ENCODE data around the gene C5orf46. TPM values are rescaled to one million over a fixed set of nuclear protein-coding genes. Genes with fewer than 3 reads are reported as not detected.

The C5orf46 gene
- polyA plus RNA-seq, 1 experiment, result 19.6 TPM

GRCh38 chr5:147911427-147911826 lies 5.1 kb upstream of the C5orf46 start:
- Histone ChIP-seq H3K27me3 (ENCODE audit: control insufficient read depth, insufficient read depth, low read length) (no peaks in the 10 kb centered on the region), H3K4me3 (ENCODE audit: low read depth, low read length) (no peak overlapping the region), H3K36me3 (ENCODE audit: control insufficient read depth, insufficient read depth, low read length) (no peaks in the 10 kb centered on the region)
- CTCF ChIA-PET, result interaction anchor here (0.8 kb wide), 1 partner anchor 23 kb away, joined by 3 read pairs; no protein-coding TSS in a partner anchor
- DNase-seq (ENCODE audit: low read depth), result no peak
- POLR2A ChIA-PET, result no interaction called here
- no peak for TF ChIP-seq CTCF (IDR thresholded peaks at IDR 0.05; ENCODE audit: insufficient read depth, low read depth, low read length)

- Histone ChIP-seq H3K36me3 (ENCODE audit: control insufficient read depth, insufficient read depth, low read length) (no peaks in the 10 kb centered on the region), H3K27me3 (ENCODE audit: control insufficient read depth, insufficient read depth, low read length) (no peaks in the 10 kb centered on the region), H3K4me3 (ENCODE audit: low read depth, low read length) (no peak overlapping the region)
- CTCF ChIA-PET, result no interaction called here
- POLR2A ChIA-PET, result no interaction called here
- DNase-seq (ENCODE audit: low read depth), result no peak
- TF ChIP-seq CTCF (IDR thresholded peaks at IDR 0.05; ENCODE audit: insufficient read depth, low read depth, low read length), result no peak
Measured at GRCh38 chr5:147904110-147904509, 2.2 kb downstream of the C5orf46 start.

- POLR2A ChIA-PET, result no interaction called here
- Histone ChIP-seq H3K4me3 (ENCODE audit: low read depth, low read length) (no peak overlapping the region), H3K36me3 (ENCODE audit: control insufficient read depth, insufficient read depth, low read length) (no peaks in the 10 kb centered on the region), H3K27me3 (ENCODE audit: control insufficient read depth, insufficient read depth, low read length) (no peaks in the 10 kb centered on the region)
- CTCF ChIA-PET, result no interaction called here
- no peak for DNase-seq (ENCODE audit: low read depth)
- no peak for TF ChIP-seq CTCF (IDR thresholded peaks at IDR 0.05; ENCODE audit: insufficient read depth, low read depth, low read length)
Measured at GRCh38 chr5:147902609-147903115, 3.7 kb downstream of the C5orf46 start.

- ChIA-PET CTCF (no interaction called here), POLR2A (no interaction called here)
- Histone ChIP-seq H3K4me3 (ENCODE audit: low read depth, low read length) (no peak overlapping the region), H3K27me3 (ENCODE audit: control insufficient read depth, insufficient read depth, low read length) (no peaks in the 10 kb centered on the region), H3K36me3 (ENCODE audit: control insufficient read depth, insufficient read depth, low read length) (no peaks in the 10 kb centered on the region)
- DNase-seq (ENCODE audit: low read depth), result no peak
- TF ChIP-seq CTCF (IDR thresholded peaks at IDR 0.05; ENCODE audit: insufficient read depth, low read depth, low read length), result no peak
Measured at GRCh38 chr5:147901599-147902039, 4.7 kb downstream of the C5orf46 start.

- H3K27me3 ChIP-seq (ENCODE audit: control insufficient read depth, insufficient read depth, low read length), result no peaks in the 10 kb centered on the region
- no peaks in the 10 kb centered on the region for H3K36me3 ChIP-seq (ENCODE audit: control insufficient read depth, insufficient read depth, low read length)
- no peak overlapping the region for H3K4me3 ChIP-seq (ENCODE audit: low read depth, low read length)
- no peak for TF ChIP-seq CTCF (IDR thresholded peaks at IDR 0.05; ENCODE audit: insufficient read depth, low read depth, low read length)
- ChIA-PET POLR2A (no interaction called here), CTCF (no interaction called here)
- no peak for DNase-seq (ENCODE audit: low read depth)
Measured at GRCh38 chr5:147898875-147899401, 7.4 kb downstream of the C5orf46 start.

Measured in BJ (cell line).